ENCODE data around the gene UBXN11. TPM values are rescaled to one million over a fixed set of nuclear protein-coding genes. Genes with fewer than 3 reads are reported as not detected.

UBXN11 gene
- total RNA-seq: 30.6 and 33.8 TPM in 2 replicates

DNA sequence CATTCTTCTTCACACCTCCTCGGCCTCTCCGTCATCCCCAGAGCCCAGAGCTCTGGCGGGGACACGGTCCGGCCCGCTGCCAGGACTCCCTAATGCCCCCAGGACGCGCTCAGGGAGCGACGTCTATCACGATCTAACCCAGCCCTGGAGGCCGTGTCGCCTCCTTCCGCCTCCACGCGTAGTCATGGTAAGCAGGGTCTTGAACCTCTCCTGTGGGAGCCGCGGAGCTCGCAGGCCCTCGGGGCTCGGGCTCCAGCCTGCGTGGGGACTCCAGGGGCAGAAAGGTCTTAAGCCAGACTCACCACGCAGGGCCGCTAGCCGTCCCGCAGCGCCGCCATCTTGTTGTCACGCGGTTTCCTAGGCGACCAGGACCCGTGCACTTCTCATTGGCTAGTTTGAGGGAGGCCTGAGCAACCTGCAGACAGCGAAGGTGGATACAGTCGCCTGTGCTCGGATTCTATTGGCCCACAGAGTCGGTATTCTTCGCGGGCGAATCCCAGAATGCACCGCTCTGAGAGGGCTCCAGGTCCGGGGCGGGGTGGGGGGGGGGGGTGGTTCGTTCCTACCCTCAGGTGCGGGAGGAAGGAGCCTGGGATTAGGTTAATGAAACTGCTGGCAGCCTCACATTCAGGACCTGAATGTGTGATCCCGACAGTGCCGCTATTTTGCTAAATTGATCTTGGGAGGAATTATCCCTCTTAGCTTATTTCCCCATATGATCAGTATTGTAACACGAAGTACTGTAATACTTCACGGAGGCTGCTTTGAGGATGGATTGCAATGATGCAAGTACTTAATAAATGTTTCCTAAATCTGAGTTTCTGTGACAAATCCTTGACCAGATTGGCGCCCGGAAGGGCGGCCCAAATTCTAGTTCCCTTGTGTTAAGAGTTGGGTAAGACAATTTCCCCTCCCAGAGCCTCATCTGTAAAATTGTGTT lies at the start of gene UBXN11:
Gene UBXN11 (minus strand): TSS at position 347 of the 940 bp plus-strand sequence. CDS start 3,753 bp downstream, outside the sequence.
- intact Hi-C loops (cut with micrococcal nuclease): loop anchor here (1.0 to 5.0 kb wide), 9 partner anchors 11 to 391 kb away; partner anchors contain the start of genes ARID1A, CD52, CEP85 and DHDDS

- intact Hi-C loops (cut with micrococcal nuclease): no loop called here
Measured at GRCh38 chr1:26356106-26356505, 49.7 kb upstream of the UBXN11 start.

DNA sequence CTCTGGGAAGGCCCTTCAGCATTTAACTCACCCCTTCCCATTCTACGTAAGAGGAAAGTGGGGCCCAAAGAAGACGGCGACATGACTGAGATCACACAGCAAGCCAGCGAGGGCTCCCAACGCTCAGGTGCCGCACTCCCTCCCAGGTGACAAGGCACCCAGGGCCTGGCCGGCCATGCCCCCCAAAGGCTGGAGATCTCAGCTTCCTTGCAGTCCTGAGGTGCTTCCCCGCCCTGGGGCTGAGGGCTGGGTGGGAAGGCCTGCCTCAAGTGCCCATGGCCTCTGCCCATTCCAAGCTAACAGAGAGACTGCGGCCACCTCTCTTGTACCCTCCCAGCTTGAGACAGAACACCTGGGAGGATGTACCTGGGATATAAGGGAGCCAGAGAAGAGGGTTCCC lies 48.5 kb upstream of the UBXN11 start:
- intact Hi-C loops (cut with micrococcal nuclease): no loop called here

- intact Hi-C loops (cut with micrococcal nuclease): no loop called here
Measured at GRCh38 chr1:26353976-26354820, 47.8 kb upstream of the UBXN11 start, which contains the start of gene CRYBG2. TSS of gene CRYBG2 (minus strand) at chr1:26354130. CDS start at chr1:26346657, 7,473 bp downstream.

- intact Hi-C loops (cut with micrococcal nuclease): no loop called here
Measured at GRCh38 chr1:26353210-26353859, 46.9 kb upstream of the UBXN11 start.

GRCh38 chr1:26352338-26352679 lies 45.9 kb upstream of the UBXN11 start:
- intact Hi-C loops (cut with micrococcal nuclease): no loop called here

- intact Hi-C loops (cut with micrococcal nuclease): no loop called here
Measured at GRCh38 chr1:26351590-26352337, 45.3 kb upstream of the UBXN11 start.

DNA sequence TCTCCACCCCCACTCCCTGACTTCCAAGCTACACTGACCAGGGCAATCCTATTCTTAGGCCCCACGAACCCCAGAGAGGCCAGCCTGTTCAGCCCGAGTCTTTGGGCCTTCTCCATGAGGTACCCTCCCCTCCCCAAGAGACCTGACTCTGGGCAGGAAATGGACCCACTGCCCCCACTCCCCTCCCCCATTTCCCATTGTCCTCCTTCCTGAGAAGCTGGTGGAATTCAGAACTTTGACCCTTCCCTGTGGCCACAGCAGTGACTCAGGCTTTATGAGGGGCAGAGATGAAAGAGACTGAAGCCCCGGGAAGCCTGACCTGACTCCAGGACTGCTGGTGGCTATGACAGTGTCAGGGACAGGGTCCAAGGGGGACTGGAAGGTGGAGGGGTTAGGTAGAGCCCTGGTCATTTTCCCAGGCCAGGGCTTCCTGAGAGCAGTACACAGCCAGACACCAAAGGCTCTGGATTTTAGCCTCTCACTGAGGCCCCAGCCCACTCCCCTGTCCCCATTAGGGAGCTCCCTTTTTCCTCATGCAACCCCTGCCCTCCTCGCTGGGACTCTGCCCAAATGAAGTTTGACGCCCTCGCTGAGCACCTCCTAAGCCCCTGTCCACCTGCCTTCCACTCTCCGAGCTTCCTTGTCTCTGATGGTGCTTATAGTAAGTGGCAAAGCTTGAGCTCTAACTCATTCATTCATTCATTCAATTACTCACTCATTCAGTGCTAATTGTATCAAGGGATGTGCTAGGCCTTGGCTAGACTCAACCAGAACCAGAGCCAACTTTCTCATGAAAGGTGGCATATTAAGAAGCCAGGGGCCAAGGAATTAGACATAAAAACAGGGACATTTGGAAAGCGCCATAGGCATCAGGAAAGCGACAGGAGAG lies 44.5 kb upstream of the UBXN11 start:
- intact Hi-C loops (cut with micrococcal nuclease): no loop called here

DNA sequence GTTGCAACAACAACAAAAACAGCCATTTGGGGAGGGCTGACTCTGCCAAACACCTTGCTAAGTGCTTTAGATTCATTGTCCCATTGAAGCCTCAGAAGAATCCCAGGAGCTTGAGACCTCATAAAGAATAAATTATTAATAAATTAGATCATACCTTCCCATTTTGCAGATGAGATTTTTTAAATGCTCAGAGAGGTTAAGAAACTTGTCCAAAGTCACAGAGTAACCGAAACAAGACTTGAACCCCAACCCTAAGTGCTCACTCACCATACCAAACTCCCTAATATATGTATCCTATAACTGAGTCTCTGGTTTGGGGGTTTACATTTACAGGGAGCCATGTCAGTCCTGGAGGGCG lies 43.9 kb upstream of the UBXN11 start:
- intact Hi-C loops (cut with micrococcal nuclease): no loop called here

DNA sequence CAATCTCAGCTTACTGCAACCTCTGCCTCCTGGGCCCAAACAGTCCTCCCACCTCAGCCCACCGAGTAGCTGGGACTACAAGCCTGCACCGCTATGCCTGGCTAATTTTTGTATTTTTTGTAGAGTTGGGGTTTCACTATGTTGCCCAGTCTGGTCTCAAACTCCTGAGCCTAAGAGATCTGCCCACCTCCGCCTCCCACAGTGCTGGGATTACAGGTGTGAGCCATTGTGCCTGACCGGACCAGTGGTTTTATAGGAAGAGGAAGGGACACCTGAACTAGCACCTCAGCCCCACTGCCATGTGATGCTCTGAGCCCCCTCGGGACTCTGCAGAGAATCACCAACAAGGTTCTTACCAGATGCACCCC lies 43.4 kb upstream of the UBXN11 start:
- intact Hi-C loops (cut with micrococcal nuclease): no loop called here

GRCh38 chr1:26349188-26349876 lies 42.9 kb upstream of the UBXN11 start:
- intact Hi-C loops (cut with micrococcal nuclease): no loop called here

DNA sequence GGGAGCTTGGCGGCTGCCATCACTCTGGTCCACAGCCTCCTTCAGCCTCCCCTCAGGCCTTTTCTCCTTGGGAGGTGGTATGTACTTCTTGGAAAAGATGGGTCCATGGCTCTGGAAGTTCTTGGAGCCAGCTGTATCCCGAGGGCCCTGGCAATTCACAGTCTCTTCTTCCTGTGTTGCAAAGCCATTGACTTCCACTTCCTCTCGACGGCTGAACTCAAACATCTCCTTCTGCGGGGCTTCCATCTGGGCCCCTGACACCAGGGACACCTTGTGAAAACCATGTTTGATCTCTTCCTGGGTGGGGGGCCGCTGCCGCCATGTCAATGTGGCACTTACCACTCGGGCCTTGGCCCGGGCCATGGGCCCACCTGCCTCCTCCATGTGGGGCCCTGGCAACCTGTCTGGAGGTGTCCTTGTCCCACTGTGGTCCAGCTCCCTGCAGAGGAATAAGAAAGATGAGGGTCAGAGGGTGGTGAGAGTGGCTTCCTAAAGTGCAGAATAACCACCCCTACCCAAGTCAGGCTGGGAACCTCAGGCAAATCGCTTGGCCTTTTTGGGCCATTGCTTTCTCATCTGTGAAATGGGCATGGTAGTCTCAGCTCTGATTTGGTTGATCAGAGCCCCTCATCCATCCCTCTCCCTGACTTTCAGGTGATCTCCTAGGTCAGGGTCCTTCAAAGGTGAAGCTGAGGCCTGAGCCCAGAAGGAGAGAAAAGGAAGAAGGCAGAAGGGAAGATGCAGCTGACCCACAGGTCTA lies 40.0 kb upstream of the UBXN11 start:
- intact Hi-C loops (cut with micrococcal nuclease): no loop called here

GRCh38 chr1:26345718-26346117 lies 39.3 kb upstream of the UBXN11 start:
- intact Hi-C loops (cut with micrococcal nuclease): no loop called here

DNA sequence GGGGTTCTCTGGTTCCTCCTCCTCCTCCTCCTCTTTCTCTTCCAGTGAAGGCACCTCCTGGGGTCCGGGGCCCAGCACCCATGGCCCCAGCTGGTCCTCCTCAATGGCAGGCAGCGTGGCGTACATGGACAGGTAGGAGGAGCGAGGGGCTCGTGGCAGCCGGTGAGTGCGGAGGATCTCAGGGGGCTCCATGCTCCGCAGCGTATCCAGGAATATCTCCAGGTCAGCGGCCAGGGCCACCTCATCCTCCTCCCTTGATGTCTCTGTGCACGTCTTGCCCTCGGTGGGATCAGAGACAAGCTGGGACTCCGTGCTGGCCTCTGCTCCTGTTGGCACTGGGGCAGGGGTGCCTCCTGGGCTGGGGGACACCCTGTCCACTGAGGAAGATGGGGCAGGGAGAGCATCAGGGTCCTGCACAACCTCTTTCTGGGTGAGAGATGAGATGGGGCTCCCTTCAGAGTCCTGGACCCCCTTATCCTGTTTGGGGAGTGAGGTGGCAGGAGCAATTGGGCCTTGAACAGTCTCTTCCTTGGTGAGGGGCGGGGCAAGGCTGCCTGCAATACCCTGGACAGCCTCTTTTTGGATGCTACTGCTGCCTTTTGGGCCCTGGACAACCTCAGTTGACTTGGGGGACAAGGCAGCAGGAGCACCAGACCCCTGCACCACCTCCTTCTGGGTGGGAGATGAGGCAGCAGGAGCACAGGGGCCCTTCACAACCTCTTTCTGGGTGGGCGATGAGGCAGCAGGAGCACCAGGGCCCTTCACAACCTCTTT lies 37.9 kb upstream of the UBXN11 start:
- intact Hi-C loops (cut with micrococcal nuclease): no loop called here

DNA sequence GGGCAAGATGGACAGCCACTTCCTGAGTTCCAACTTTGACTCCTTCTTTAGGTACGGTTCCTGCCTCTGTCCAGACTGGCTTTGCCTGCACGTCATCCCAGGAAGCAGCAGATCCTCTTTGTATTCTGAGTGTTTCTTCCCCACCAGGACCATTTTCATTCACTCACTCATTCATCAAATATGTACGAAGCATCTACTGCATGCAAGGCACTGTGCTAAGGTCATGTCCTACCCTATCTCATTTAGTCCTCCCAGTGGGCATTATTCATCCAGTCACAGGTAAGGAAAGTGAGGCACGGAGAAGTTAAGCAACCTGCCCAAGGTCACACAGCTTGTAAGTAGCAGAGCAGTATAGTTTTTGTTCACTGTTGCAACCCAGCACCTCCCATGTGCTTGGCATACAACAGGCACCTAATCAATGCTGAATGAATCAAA lies 33.6 kb upstream of the UBXN11 start:
- intact Hi-C loops (cut with micrococcal nuclease): no loop called here

GRCh38 chr1:26338670-26339069 lies 32.2 kb upstream of the UBXN11 start:
- intact Hi-C loops (cut with micrococcal nuclease): no loop called here

DNA sequence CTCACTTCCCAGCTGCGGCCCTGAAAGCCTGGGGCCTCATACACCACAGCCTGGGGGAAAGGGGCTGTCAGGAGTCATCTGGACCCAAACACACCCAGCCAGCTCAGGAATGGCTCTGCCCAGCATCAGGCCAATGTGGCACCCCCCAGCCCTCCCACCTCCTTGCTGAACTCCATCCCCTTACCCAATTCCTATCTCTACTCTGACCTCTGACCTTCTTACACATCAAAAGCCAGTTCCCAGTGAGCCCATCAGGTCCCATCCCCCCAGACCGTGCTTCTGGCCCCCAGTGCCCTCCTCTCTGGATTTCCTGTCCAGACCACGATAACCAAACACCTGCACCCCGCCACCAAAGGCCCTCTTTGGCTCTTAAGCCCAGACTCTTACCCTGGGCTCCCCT lies 31.2 kb upstream of the UBXN11 start:
- intact Hi-C loops (cut with micrococcal nuclease): no loop called here

GRCh38 chr1:26337206-26337535 lies 30.7 kb upstream of the UBXN11 start:
- intact Hi-C loops (cut with micrococcal nuclease): no loop called here

All from T-helper 1 cell treated with Interleukin-12 subunit alpha and Interleukin-12 subunit beta and Interleukin-4 antibody, amounts not matched to agents 30 ng/mL and 1 ng/mL, for 36 hours (primary cell).